Skeletal muscle cell (primary cell): ENCODE results near the gene LYPLA2.
"Not testable (repeated sequence)": the region's sequence is repeated elsewhere in the genome, so short reads cannot be mapped to it uniquely, and the experiment has no call there.

Source experiments
- DNase-seq: peaks from one replicate; pipeline ENCODE4 v3.0.0-alpha.2; 2010; ENCODE audit warnings: low read depth
- H3K4me3 ChIP-seq: 2 replicates; pipeline ENCODE4 v1.5.1; 2011; ENCODE audit warnings: low read depth, mild to moderate bottlenecking, control low read depth, low read length, moderate library complexity

LYPLA2 gene

DNA sequence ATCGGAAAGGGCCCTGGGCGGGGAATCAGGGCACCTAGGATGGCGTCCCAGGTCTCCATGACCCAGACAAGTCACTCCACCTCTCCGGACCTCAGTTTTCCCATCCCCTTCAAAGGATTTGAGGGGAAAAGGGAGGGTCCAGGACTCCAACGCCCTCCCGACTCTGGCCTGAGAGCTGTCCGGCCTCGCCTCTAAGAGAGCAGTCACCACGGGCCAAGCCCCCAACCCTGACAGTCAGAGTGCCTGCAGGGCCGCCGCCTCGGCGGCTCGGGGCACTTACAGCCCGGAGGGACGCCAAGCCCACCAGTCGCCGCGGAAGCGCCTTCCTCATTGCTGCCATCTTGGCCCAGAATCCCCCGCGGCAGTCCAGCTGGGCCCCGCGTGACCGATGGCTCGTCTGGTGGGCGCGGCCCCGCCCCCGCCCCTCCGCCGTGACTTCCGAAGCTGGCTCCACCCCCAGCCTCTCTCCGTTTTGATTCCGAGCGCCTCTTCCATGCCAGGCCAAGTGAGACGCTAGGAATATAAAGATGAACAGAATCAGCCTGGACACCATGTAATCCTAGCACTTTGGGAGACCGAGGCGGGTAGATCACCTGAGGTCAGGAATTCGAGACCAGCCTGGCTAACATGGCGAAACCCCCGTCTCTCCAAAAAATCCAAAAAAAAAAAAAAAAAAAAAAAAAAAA is 34.3 kb downstream of the LYPLA2 start, which contains the start of gene HMGCL:
Gene HMGCL (minus strand): TSS at position 354 of the 686 bp plus-strand sequence. CDS start 14 bp downstream, at position 340.
- DNase-seq, result peak; percentile 58

GRCh38 chr1:23825762-23826522 is 35.0 kb downstream of the LYPLA2 start:
- H3K4me3 ChIP-seq, result peak overlapping the region; percentile 99
- no peak for DNase-seq

More for the DNA sequence above, 34.3 kb downstream of the LYPLA2 start, which contains the start of gene HMGCL:
- peak within 1 kb of the TSS; percentile 99 for H3K4me3 ChIP-seq

DNA sequence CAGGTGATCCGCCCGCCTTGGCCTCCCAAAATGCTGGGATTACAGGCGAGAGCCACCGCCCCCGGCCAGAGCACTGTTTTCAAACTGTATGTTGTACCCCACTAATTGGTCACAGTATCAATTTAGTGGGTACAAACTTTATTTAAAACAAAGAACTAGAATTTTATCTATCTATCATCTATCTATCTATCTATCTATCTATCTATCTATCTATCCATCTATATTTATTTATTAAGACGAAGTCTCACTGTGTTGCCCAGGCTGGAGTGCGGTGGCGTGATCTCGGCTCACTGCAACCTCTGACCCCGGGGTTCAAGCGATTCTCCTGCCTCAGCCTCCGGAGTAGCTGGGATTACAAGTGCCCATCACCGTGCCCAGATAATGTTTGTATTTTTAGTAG is 35.6 kb downstream of the LYPLA2 start:
- not testable (repeated sequence) for H3K4me3 ChIP-seq, DNase-seq

DNA sequence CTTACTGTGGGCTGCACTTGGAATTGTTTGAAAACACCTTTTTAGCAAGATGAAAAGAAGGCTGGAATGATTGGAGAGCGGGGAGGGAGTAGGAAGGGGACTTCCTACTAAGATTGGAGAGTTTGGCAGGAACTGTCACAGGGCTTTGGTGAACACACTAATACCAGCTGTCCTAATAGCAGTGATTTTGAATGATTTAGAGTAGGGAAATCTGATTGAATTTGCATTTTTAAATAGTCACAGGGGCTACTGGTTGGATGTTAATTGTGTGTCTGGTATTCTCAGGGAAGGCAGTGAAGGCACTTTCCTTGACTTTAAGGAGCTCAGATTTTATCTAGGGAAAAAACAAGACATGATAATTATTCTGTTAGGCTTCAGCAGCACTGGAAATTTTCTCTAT is 36.8 kb downstream of the LYPLA2 start:
- no peak for DNase-seq
- H3K4me3 ChIP-seq, result no peak overlapping the region

- H3K4me3 ChIP-seq, DNase-seq: not testable (repeated sequence)
Observed at GRCh38 chr1:23834156-23834555, 43.2 kb downstream of the LYPLA2 start.

GRCh38 chr1:23836037-23836436 is 45.1 kb downstream of the LYPLA2 start:
- H3K4me3 ChIP-seq, result no peak overlapping the region
- DNase-seq, result no peak

DNA sequence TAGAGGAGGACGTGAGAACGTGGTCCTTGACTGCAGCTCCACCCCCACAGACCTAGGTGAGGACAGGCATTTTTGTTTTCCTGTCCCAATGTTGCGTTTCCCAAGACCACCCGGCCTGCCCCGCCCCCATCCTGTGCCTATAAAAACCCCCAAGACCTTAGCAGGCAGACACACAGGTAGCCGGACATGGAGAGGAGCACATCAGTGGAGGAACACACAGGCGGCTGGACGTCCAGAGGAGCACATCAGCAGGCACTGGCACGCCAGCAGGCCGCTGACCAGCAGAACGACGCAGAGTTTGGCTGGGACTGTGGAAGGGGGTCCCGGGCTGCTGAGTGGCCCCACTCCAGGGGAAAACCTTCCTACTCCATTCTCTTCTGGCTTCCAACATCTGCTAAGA is 47.0 kb downstream of the LYPLA2 start:
- DNase-seq, result no peak
- peak overlapping the region; percentile 35 for H3K4me3 ChIP-seq

- DNase-seq, result peak; percentile 13
- H3K4me3 ChIP-seq, result peak overlapping the region; percentile 35
Observed at GRCh38 chr1:23838401-23838866, 47.5 kb downstream of the LYPLA2 start.

DNA sequence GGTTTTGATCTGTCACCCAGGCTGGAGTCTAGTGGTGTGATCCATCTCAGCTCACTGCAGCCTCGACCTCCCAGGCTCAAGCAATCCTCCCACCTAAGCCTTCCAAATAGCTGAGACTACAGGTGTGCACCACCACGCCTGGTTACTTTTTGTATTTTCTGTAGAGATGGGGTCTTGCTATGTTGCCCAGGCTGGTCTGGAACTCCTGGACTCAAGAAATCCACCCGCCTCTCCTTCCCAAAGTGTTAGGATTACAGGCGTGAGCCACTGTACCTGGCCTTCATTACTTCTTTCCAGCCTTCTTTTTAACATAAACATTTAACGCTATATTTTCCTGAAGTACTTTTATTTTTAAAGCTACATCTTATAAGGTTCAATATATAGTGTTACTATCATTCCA is 52.7 kb downstream of the LYPLA2 start:
- no peak for DNase-seq
- H3K4me3 ChIP-seq, result no peak overlapping the region
